Mesodermal cell (in vitro differentiated cells): ENCODE data around the gene LKAAEAR1.
"Not testable (repeated sequence)": the region's sequence is repeated elsewhere in the genome, so short reads cannot be mapped to it uniquely, and the experiment has no call there.

Experiments
- H3K27ac ChIP-seq: 2 replicates; pipeline ENCODE4 v1.7.0; 2013; ENCODE audit warnings: mild to moderate bottlenecking, low read depth, low read length, moderate library complexity; ENCODE audit not compliant: severe bottlenecking
- H3K36me3 ChIP-seq: 2 replicates; pipeline ENCODE4 v1.7.1; 2013; ENCODE audit warnings: mild to moderate bottlenecking, low read length, moderate library complexity; ENCODE audit not compliant: control insufficient read depth, insufficient read depth
- H3K4me1 ChIP-seq: one replicate; pipeline ENCODE4 v1.7.1; 2013; ENCODE audit warnings: mild to moderate bottlenecking, low read length; ENCODE audit not compliant: insufficient read depth, control insufficient read depth, poor library complexity, severe bottlenecking
- H3K4me3 ChIP-seq: 2 replicates; pipeline ENCODE4 v1.7.0; 2013; ENCODE audit warnings: low read length, control low read depth, mild to moderate bottlenecking; ENCODE audit not compliant: insufficient read depth, poor library complexity, severe bottlenecking; ENCODE audit errors: extremely low read depth
- H3K9me3 ChIP-seq: 2 replicates; pipeline ENCODE4 v1.7.1; 2013; ENCODE audit warnings: mild to moderate bottlenecking, low read length, moderate library complexity; ENCODE audit not compliant: control insufficient read depth
- WGBS, 2 experiments: methylation state at CpG; one replicate each; pipeline ENCODE4 v1.1.5; 2013; ENCODE audit warnings: missing lambda C conversion rate in 2 of 2; ENCODE audit not compliant: insufficient coverage in 2 of 2; 5-methylcytosine and 5-hydroxymethylcytosine counted together

LKAAEAR1 gene

DNA sequence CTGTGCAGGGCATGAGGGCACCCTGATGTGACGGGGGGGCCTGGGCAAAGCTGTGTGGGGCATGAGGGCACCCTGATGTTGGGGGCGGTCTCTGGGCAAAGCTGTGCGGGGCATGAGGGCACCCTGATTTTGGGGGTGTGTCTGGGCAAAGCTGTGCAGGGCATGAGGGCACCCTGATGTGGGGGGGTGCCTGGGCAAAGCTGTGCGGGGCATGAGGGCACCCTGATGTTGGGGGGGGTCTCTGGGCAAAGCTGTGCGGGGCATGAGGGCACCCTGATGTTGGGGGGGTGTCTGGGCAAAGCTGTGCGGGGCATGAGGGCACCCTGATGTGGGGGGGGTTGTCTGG, 33.2 kb upstream of the LKAAEAR1 start:
- H3K4me1 ChIP-seq, H3K27ac ChIP-seq, H3K36me3 ChIP-seq, H3K9me3 ChIP-seq, H3K4me3 ChIP-seq: not testable (repeated sequence)
- WGBS, 2 experiments = 93% methylated on average over 2 of the region's 6 CpGs; no CpG with 5 or more reads in 1 of the 2 experiments

DNA sequence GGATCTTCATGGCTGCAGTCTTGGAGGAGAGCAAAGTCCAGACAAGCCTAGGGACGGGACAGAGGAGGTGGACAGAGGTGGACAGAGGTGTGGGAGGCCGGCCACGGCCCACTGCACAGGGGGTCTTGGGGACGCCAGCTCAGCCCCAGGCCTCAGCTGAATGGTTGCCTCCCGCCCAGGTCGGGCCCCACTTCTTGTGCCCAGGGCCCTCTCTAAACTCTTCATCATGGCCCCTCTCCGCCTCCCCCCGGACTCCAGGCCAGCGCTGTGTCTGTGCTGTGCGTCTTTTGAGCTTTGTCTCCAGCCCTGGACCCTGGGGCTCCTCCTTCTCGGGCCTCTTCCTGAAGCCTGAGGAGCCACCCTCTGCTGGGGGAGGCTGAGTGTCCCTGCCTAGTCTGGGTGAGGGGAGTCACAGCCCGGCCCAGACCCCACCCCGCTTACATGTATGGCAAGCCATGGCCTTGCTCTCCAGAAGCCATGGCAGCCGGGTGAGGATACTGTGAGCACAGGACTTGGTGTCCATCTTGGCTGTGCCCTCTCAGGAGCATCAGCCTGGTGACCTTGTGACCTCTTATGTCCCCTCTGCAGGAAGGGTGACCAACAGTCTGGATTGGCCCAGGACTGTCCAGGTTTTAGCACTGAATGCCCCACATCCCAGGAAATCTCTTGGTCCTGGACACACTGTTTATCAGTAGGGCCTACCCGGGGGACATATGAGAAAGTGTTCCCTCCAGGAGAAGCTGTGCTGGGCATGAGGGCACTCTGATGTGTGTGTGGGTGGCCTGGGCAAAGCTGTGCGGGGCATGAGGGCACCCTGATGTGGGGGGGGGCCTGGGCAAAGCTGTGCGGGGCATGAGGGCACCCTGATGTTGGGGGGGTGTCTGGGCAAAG, 32.6 kb upstream of the LKAAEAR1 start:
- no peaks in the 10 kb centered on the region for H3K9me3 ChIP-seq
- WGBS, 2 experiments = 81 to 87% methylated on average over 9 to 15 of the region's 17 CpGs
- H3K4me3 ChIP-seq = no peak overlapping the region
- H3K36me3 ChIP-seq = no peaks in the 10 kb centered on the region
- no peaks in the 10 kb centered on the region for H3K4me1 ChIP-seq
- H3K27ac ChIP-seq = no peak overlapping the region

DNA sequence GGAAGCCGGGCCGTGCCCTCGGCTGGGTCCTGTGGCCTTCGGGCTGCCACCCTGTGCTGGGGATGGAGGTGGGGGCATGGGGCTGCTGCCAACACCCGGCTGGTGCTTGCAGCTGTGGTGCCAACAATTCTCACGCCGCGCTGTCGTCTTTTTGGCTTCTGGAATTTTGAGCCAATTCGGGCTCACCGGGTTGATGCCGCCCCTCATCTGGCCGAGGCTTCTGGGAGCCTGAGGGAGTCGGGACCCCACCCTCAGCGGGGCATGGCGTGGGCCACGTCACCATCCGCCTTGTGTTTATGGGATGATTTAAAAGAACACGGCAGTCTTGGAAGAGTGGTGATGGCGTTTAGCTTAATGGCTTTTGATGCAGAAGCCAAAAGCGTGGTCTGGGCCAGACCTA, 31.8 kb upstream of the LKAAEAR1 start:
- H3K27ac ChIP-seq = no peak overlapping the region
- no peaks in the 10 kb centered on the region for H3K9me3 ChIP-seq
- H3K36me3 ChIP-seq = no peaks in the 10 kb centered on the region
- no peaks in the 10 kb centered on the region for H3K4me1 ChIP-seq
- WGBS, 2 experiments = 88 to 94% methylated on average over 17 to 20 of the region's 21 CpGs
- no peak overlapping the region for H3K4me3 ChIP-seq

DNA sequence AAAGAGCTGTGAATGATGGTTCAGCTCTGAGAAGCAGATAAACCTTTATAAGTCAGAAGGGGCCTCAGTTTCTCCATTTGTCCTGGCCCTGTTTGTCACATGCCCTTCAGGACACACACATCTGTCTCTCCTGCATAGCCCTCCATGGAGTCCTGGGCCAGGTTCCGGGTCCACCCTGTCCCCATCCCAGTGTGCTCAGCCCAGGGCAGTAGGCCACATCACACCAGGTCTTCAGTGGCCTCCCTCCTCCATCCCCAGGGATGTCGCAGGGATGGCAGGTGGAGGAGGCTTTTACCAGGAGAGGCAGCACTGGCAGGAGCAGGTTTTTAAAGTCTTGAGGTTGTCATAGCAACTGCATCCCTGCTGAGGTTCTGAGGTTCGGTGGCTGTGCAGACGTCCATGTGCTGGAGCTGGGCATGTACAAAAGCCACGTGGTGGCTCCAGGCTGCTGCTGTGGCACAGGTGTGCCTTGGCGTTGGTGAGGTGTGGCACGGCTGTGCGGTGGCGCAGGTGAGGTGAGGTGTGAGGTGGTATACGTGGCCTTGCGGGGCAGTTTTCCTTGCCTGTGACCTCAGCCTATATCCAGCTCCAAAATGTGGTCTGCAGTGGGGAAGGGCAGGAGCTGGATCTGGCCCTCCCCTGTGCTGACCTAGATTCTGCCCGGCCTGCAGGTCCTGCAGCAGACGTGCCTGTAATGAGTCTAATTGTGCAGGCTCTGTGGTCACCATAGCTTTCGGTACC, 31.1 kb upstream of the LKAAEAR1 start:
- Histone ChIP-seq H3K27ac (no peak overlapping the region), H3K36me3 (no peaks in the 10 kb centered on the region), H3K9me3 (no peaks in the 10 kb centered on the region), H3K4me1 (no peaks in the 10 kb centered on the region), H3K4me3 (no peak overlapping the region)
- 75 to 100% methylated on average over 3 to 10 of the region's 14 CpGs for WGBS, 2 experiments

DNA sequence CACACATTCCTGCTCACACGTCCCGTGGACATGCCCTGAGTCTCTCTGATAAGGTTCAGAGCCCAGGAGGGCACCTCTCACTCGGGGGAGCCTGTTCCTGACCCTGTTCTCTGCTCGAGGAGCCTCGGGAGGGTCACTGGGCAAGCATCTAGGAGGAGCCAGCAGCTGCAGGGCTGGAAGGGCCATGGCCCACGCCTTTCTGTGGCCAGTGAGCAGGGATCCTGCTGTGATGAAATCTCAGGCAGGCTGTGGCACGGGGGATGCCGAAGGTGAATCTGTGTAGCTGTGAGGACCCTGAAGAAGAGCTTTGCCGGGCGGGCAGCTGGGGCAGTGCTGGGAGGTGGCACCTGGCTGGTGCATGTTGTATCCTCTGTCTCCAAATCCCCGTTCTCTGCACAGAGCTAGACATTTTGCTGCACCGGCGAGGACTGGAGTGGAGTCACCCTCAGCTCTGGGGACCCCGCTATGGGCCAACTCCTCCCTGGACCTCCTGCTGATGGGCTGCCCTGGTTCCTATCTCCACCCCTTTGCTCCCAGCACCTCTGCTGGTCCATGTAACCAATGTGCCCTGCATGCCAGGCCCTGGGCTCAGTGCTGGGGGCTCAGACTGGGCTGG, 30.3 kb upstream of the LKAAEAR1 start:
- Histone ChIP-seq H3K36me3 (no peaks in the 10 kb centered on the region), H3K4me3 (no peak overlapping the region), H3K4me1 (no peaks in the 10 kb centered on the region), H3K9me3 (no peaks in the 10 kb centered on the region), H3K27ac (no peak overlapping the region)
- WGBS, 2 experiments = 87 to 89% methylated on average over 10 to 14 of the region's 14 CpGs

DNA sequence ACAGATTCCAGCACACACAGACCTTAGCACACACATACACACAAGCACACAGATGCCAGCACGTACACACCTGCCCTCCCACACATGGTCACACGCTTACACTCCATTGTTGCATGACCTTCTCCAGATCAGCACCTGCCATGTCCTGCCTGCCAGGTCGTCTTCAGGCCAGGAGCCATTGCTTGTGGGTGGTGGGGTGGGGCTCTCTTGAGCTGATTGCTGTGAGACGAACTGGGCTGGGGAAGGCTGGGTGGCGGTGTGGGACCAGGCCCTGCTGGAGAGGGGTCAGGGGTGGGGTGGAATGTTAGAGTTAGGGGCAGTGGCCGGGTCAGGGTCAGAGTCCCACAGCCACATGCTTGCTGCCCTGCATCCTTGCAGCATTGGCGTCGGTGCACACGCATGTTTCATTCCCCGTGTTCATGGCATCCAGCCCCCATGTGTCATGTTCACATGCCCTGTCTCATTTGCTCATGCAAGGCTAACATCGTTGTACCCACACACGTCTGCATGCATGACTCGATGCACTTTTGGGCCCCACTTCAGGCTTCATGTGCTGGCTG, 29.7 kb upstream of the LKAAEAR1 start:
- H3K4me3 ChIP-seq = no peak overlapping the region
- H3K9me3 ChIP-seq = no peaks in the 10 kb centered on the region
- no peaks in the 10 kb centered on the region for H3K4me1 ChIP-seq
- H3K27ac ChIP-seq = no peak overlapping the region
- WGBS, 2 experiments = 88 to 90% methylated on average over 9 of the region's 13 CpGs
- H3K36me3 ChIP-seq = no peaks in the 10 kb centered on the region

DNA sequence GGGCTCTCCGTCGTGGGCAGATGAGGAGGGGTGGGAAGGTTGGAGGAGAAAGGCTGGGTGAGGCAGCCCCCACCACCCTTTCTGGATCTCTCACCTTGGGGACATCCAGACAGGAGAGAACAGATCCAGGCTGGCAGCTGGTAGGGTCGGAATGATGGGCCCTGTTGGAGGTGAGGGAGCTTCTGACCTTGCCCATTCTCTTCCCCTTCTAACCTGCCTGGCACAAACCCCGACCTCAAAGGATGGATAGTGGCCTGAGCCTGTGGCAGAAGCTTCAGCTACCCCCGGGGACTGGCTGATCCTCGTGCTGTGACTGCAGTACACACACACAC, 29.2 kb upstream of the LKAAEAR1 start:
- H3K4me3 ChIP-seq = no peak overlapping the region
- no peak overlapping the region for H3K27ac ChIP-seq
- 86 to 90% methylated on average over 4 to 5 of the region's 6 CpGs for WGBS, 2 experiments
- H3K9me3 ChIP-seq = no peaks in the 10 kb centered on the region
- H3K36me3 ChIP-seq = no peaks in the 10 kb centered on the region
- H3K4me1 ChIP-seq = no peaks in the 10 kb centered on the region

DNA sequence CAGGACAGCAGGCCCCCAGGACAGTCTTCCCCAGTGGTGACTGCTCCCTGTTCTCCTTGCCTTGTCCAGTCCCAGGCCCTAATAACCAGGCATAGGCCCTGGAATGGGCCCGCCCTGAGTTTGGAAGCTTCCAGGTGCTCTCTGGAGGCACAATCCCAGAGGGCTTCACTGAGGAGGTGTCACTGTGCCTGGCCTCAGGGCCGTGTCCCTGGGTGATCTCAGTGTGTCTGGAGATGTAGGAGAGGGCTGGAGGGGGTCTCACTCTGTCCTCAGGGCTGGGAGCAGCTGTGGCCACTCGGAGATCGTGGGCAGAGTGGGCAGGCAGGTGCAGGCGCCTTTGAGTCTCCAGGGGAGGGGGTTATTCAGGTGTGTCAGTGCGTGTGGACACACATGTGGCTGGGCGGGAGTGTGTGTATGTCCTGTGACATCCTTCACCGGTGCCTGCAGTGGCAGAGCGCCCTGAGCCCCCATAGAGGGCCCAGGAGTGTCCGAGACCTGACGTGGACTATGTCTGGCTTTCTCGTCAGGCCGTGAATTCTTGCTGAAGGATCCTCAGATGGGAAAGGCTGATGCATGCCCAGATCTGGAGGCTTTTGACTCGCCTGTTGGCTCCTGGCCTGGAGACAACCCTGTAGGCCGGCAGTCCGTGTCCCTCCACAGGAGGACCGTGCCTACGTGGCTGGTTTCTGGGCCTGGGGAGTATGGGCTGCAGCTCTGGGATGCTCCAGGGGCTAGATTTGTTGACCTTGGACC, 28.7 kb upstream of the LKAAEAR1 start:
- Histone ChIP-seq H3K9me3 (no peaks in the 10 kb centered on the region), H3K4me1 (no peaks in the 10 kb centered on the region), H3K4me3 (no peak overlapping the region), H3K27ac (no peak overlapping the region), H3K36me3 (no peaks in the 10 kb centered on the region)
- WGBS, 2 experiments = 84 to 91% methylated on average over 14 to 16 of the region's 18 CpGs

DNA sequence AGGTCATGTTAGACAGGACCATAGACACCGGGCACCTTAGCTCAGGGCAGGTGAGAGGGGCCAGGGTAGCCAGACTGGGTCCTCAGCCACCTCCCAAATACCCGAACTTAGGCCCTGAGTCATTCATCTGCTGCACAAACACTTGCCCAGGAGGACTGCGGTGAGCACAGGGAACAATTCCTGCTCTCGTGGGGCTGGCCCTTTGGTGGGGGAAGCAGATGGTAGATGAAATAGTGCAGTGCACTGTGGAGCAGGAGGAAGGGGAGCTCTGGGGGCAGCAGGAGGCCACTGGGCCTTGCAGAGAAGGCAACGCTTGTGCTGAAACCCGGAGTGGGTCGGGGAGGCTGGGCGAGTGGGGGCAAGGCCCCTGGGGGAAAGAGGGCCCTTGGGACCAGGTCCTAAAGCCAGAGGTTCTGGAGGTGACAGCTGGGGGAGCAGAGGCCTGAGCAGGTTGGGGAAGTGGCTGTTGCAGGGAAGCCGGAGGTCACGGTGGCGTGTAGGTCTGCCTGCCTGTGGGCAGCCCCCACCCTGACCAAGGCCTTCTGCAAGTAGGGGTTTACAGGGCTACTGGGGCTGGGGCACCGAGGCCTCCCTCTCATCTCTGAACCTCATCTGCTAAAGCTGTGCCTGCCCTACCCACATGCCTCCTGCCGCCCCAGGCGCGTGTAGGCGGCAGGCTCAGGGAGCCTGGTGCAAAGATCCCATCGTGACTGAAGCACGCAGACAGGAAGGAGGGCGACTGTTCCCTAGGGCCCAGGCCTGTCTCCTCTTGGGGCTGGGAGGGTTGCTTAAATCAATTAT, 27.8 kb upstream of the LKAAEAR1 start:
- no peak overlapping the region for H3K4me3 ChIP-seq
- H3K36me3 ChIP-seq = no peaks in the 10 kb centered on the region
- WGBS, 2 experiments = 89 to 92% methylated on average over 16 to 17 of the region's 19 CpGs
- no peaks in the 10 kb centered on the region for H3K4me1 ChIP-seq
- no peak overlapping the region for H3K27ac ChIP-seq
- no peaks in the 10 kb centered on the region for H3K9me3 ChIP-seq
